Mesendoderm (in vitro differentiated cells): ENCODE measurements around the gene NPFFR1.

Source experiments
- DNase-seq: peaks from one replicate; pipeline ENCODE4 v3.0.0; 2013
- H2AK5ac ChIP-seq: 2 replicates; pipeline ENCODE4 v1.6.1; 2013; ENCODE audit warnings: low read length, inconsistent platforms
- H2BK120ac ChIP-seq: 2 replicates; pipeline ENCODE4 v1.6.1; 2013; ENCODE audit warnings: low read depth, mild to moderate bottlenecking, low read length, moderate library complexity, mixed read lengths
- H2BK15ac ChIP-seq: replicated peaks from 2 replicates; pipeline ENCODE4 v1.6.1; 2013; ENCODE audit warnings: low read depth, mild to moderate bottlenecking, moderate library complexity
- H2BK5ac ChIP-seq: 2 replicates; pipeline ENCODE4 v1.6.1; 2013; ENCODE audit warnings: low read length, inconsistent platforms
- H3K18ac ChIP-seq: 2 replicates; pipeline ENCODE4 v1.6.1; 2013; ENCODE audit warnings: mild to moderate bottlenecking, low read length, mixed read lengths
- H3K23ac ChIP-seq: one replicate; pipeline ENCODE4 v1.6.1; 2013; ENCODE audit warnings: low read length
- H3K27ac ChIP-seq: 2 replicates; pipeline ENCODE4 v1.5.1; 2013; ENCODE audit warnings: low read depth, mild to moderate bottlenecking, inconsistent platforms, low read length, moderate library complexity
- H3K27me3 ChIP-seq: 2 replicates; pipeline ENCODE4 v1.6.1; 2013; ENCODE audit warnings: low read length, control low read depth, mild to moderate bottlenecking, inconsistent platforms; ENCODE audit not compliant: insufficient read depth, poor library complexity
- H3K36me3 ChIP-seq: 2 replicates; pipeline ENCODE4 v1.6.1; 2013; ENCODE audit warnings: low read length, inconsistent platforms; ENCODE audit not compliant: control insufficient read depth, insufficient read depth
- H3K4ac ChIP-seq: one replicate; pipeline ENCODE4 v1.6.1; 2013; ENCODE audit warnings: low read depth, mild to moderate bottlenecking, low read length, moderate library complexity
- H3K4me1 ChIP-seq: 2 replicates; pipeline ENCODE4 v1.6.1; 2013; ENCODE audit warnings: low read depth, low read length, inconsistent platforms; ENCODE audit not compliant: control insufficient read depth
- H3K4me2 ChIP-seq: 2 replicates; pipeline ENCODE4 v1.6.1; 2013; ENCODE audit warnings: low read length
- H3K4me3 ChIP-seq: 2 replicates; pipeline ENCODE4 v1.5.1; 2013; ENCODE audit warnings: mild to moderate bottlenecking, low read length
- H3K56ac ChIP-seq: one replicate; pipeline ENCODE4 v1.6.1; 2013; ENCODE audit warnings: low read length
- H3K79me1 ChIP-seq: 2 replicates; pipeline ENCODE4 v1.6.1; 2013; ENCODE audit warnings: low read length, inconsistent platforms
- H3K79me2 ChIP-seq: 2 replicates; pipeline ENCODE4 v1.6.1; 2013; ENCODE audit warnings: mild to moderate bottlenecking, low read length; ENCODE audit not compliant: control insufficient read depth, insufficient read depth
- H3K9ac ChIP-seq: 2 replicates; pipeline ENCODE4 v1.6.1; 2013; ENCODE audit warnings: low read length, inconsistent platforms
- H4K5ac ChIP-seq: one replicate; pipeline ENCODE4 v1.6.1; 2013; ENCODE audit warnings: low read length
- H4K8ac ChIP-seq: one replicate; pipeline ENCODE4 v1.6.1; 2013; ENCODE audit warnings: low read depth, mild to moderate bottlenecking, control low read depth, low read length, moderate library complexity
- WGBS: extraction: QIAGEN DNeasy Blood & Tissue Kit; methylation state at CpG from one replicate; pipeline ENCODE4 v1.1.7; 2013; ENCODE audit warnings: low lambda C conversion rate, missing lambda C conversion rate; ENCODE audit not compliant: insufficient coverage; ENCODE audit errors: extremely low coverage; 5-methylcytosine and 5-hydroxymethylcytosine counted together

Gene NPFFR1

GRCh38 chr10:70306181-70306705, 22.4 kb upstream of the NPFFR1 start:
- Histone ChIP-seq H3K9ac (no peak overlapping the region), H2BK15ac (no peak overlapping the region), H3K18ac (no peak overlapping the region), H3K23ac (no peak overlapping the region), H4K5ac (no peak overlapping the region), H3K79me2 (no peaks in the 10 kb centered on the region), H3K4me1 (no peaks in the 10 kb centered on the region), H3K27me3 (no peaks in the 10 kb centered on the region), H3K4me2 (no peak overlapping the region), H4K8ac (no peak overlapping the region), H3K36me3 (no peaks in the 10 kb centered on the region), H3K4ac (no peak overlapping the region), H2AK5ac (no peak overlapping the region), H3K79me1 (no peaks in the 10 kb centered on the region), H3K56ac (no peak overlapping the region), H3K27ac (no peak overlapping the region), H2BK5ac (no peak overlapping the region), H2BK120ac (no peak overlapping the region), H3K4me3 (no peak overlapping the region)
- no peak for DNase-seq
- WGBS, result no CpG with 5 or more reads among the region's 4 CpGs

GRCh38 chr10:70303730-70304129, 19.9 kb upstream of the NPFFR1 start:
- Histone ChIP-seq H3K36me3 (no peaks in the 10 kb centered on the region), H3K23ac (no peak overlapping the region), H3K4me2 (no peak overlapping the region), H3K79me2 (no peaks in the 10 kb centered on the region), H2AK5ac (no peak overlapping the region), H2BK120ac (no peak overlapping the region), H3K79me1 (no peaks in the 10 kb centered on the region), H3K4ac (no peak overlapping the region), H3K18ac (no peak overlapping the region), H2BK5ac (no peak overlapping the region), H4K8ac (no peak overlapping the region), H3K4me3 (no peak overlapping the region), H3K56ac (no peak overlapping the region), H3K9ac (no peak overlapping the region), H4K5ac (no peak overlapping the region), H3K4me1 (no peaks in the 10 kb centered on the region), H3K27me3 (no peaks in the 10 kb centered on the region), H2BK15ac (no peak overlapping the region), H3K27ac (no peak overlapping the region)
- no peak for DNase-seq
- no CpG with 5 or more reads among the region's 2 CpGs for WGBS

- Histone ChIP-seq H2BK5ac (no peak overlapping the region), H3K79me1 (no peaks in the 10 kb centered on the region), H3K18ac (no peak overlapping the region), H3K4ac (no peak overlapping the region), H3K4me1 (no peaks in the 10 kb centered on the region), H2BK120ac (no peak overlapping the region), H4K5ac (no peak overlapping the region), H3K23ac (no peak overlapping the region), H3K4me2 (no peak overlapping the region), H3K4me3 (no peak overlapping the region), H2AK5ac (no peak overlapping the region), H3K36me3 (no peaks in the 10 kb centered on the region), H3K27ac (no peak overlapping the region), H3K27me3 (no peaks in the 10 kb centered on the region), H3K9ac (no peak overlapping the region), H3K79me2 (no peaks in the 10 kb centered on the region), H2BK15ac (no peak overlapping the region), H4K8ac (no peak overlapping the region), H3K56ac (no peak overlapping the region)
- DNase-seq, result no peak
- 100% methylated on average over 2 of the region's 3 CpGs for WGBS
These were observed 18.5 kb upstream of the NPFFR1 start for GRCh38 chr10:70302292-70302691.

- Histone ChIP-seq H3K27ac (no peak overlapping the region), H3K4me1 (no peaks in the 10 kb centered on the region), H3K18ac (no peak overlapping the region), H3K23ac (no peak overlapping the region), H3K36me3 (no peaks in the 10 kb centered on the region), H3K9ac (no peak overlapping the region), H2BK120ac (no peak overlapping the region), H3K79me1 (no peaks in the 10 kb centered on the region), H4K8ac (no peak overlapping the region), H2BK15ac (no peak overlapping the region), H4K5ac (no peak overlapping the region), H2BK5ac (no peak overlapping the region), H3K27me3 (no peaks in the 10 kb centered on the region), H2AK5ac (no peak overlapping the region), H3K4me3 (no peak overlapping the region), H3K56ac (no peak overlapping the region), H3K79me2 (no peaks in the 10 kb centered on the region), H3K4me2 (no peak overlapping the region), H3K4ac (no peak overlapping the region)
- no CpG with 5 or more reads among the region's 19 CpGs for WGBS
- no peak for DNase-seq
These were observed 17.2 kb upstream of the NPFFR1 start for GRCh38 chr10:70300908-70301597.

- Histone ChIP-seq H3K4me1 (no peaks in the 10 kb centered on the region), H3K4me3 (no peak overlapping the region), H3K56ac (no peak overlapping the region), H2BK15ac (no peak overlapping the region), H2BK120ac (no peak overlapping the region), H3K79me1 (no peaks in the 10 kb centered on the region), H3K4me2 (no peak overlapping the region), H3K4ac (no peak overlapping the region), H2BK5ac (no peak overlapping the region), H3K23ac (no peak overlapping the region), H3K36me3 (no peaks in the 10 kb centered on the region), H3K27ac (no peak overlapping the region), H2AK5ac (no peak overlapping the region), H4K8ac (no peak overlapping the region), H3K18ac (no peak overlapping the region), H3K9ac (no peak overlapping the region), H4K5ac (no peak overlapping the region), H3K79me2 (no peaks in the 10 kb centered on the region), H3K27me3 (no peaks in the 10 kb centered on the region)
- DNase-seq, result no peak
- WGBS, result no CpG with 5 or more reads among the region's 6 CpGs
These were observed 16.7 kb upstream of the NPFFR1 start for GRCh38 chr10:70300461-70300860.

- Histone ChIP-seq H3K56ac (no peak overlapping the region), H3K27ac (no peak overlapping the region), H3K18ac (no peak overlapping the region), H3K4ac (no peak overlapping the region), H2AK5ac (no peak overlapping the region), H3K4me3 (no peak overlapping the region), H3K4me2 (no peak overlapping the region), H3K79me2 (no peaks in the 10 kb centered on the region), H3K9ac (no peak overlapping the region), H2BK15ac (no peak overlapping the region), H3K36me3 (no peaks in the 10 kb centered on the region), H3K79me1 (no peaks in the 10 kb centered on the region), H4K8ac (no peak overlapping the region), H2BK5ac (no peak overlapping the region), H3K27me3 (no peaks in the 10 kb centered on the region), H4K5ac (no peak overlapping the region), H3K4me1 (no peaks in the 10 kb centered on the region), H2BK120ac (no peak overlapping the region), H3K23ac (no peak overlapping the region)
- no peak for DNase-seq
- no CpG with 5 or more reads among the region's 7 CpGs for WGBS
These were observed 16.1 kb upstream of the NPFFR1 start for GRCh38 chr10:70299876-70300275.
